Germinal center (tissue), 1 donor: Measurements from ENCODE around the gene FDXACB1.
A peak's percentile ranks its signal among the peaks of the same experiment; 100 is the strongest.
"Not testable (repeated sequence)": the region's sequence is repeated elsewhere in the genome, so short reads cannot be mapped to it uniquely, and the experiment has no call there.

Experiments used
- DNase-seq: peaks from one replicate; pipeline ENCODE4 v3.0.0; 2012; ENCODE audit warnings: mixed read lengths, low spot score

The FDXACB1 gene

GRCh38 chr11:111909378-111909777 is 30.4 kb upstream of the FDXACB1 start:
- DNase-seq = no peak

GRCh38 chr11:111908639-111909305 is 29.8 kb upstream of the FDXACB1 start:
- no peak for DNase-seq

- DNase-seq = no peak
Observed at GRCh38 chr11:111906680-111907079, 27.7 kb upstream of the FDXACB1 start.

GRCh38 chr11:111905411-111905810 is 26.4 kb upstream of the FDXACB1 start:
- no peak for DNase-seq

GRCh38 chr11:111886844-111887243 is 7.9 kb upstream of the FDXACB1 start:
- DNase-seq = no peak

- no peak for DNase-seq
Observed at GRCh38 chr11:111886032-111886431, 7.1 kb upstream of the FDXACB1 start.

GRCh38 chr11:111885053-111885452 is 6.1 kb upstream of the FDXACB1 start:
- not testable (repeated sequence) for DNase-seq

- DNase-seq = no peak
Observed at GRCh38 chr11:111882202-111882601, 3.2 kb upstream of the FDXACB1 start.

GRCh38 chr11:111879637-111879960 is 634 bp upstream of the FDXACB1 start:
- DNase-seq = no peak

GRCh38 chr11:111878385-111878848 is 548 bp downstream of the FDXACB1 start:
- DNase-seq = no peak

GRCh38 chr11:111871693-111872161 is 7.2 kb downstream of the FDXACB1 start:
- no peak for DNase-seq

GRCh38 chr11:111870886-111871692 is 7.9 kb downstream of the FDXACB1 start, which contains the start of gene ALG9:
Gene ALG9 (minus strand): TSS chr11:111871581. CDS start chr11:111871482, 99 bp downstream.
- DNase-seq = peak; percentile 83

- no peak for DNase-seq
Observed at GRCh38 chr11:111870522-111870885, 8.5 kb downstream of the FDXACB1 start.

- DNase-seq = no peak
Observed at GRCh38 chr11:111870113-111870512, 8.9 kb downstream of the FDXACB1 start.

GRCh38 chr11:111860257-111860656 is 18.7 kb downstream of the FDXACB1 start:
- no peak for DNase-seq

- DNase-seq = no peak
Observed at GRCh38 chr11:111855506-111855905, 23.5 kb downstream of the FDXACB1 start.

GRCh38 chr11:111852103-111852502 is 26.9 kb downstream of the FDXACB1 start:
- DNase-seq = no peak

GRCh38 chr11:111851636-111852035 is 27.3 kb downstream of the FDXACB1 start:
- no peak for DNase-seq

GRCh38 chr11:111851067-111851466 is 27.9 kb downstream of the FDXACB1 start:
- no peak for DNase-seq

- DNase-seq = no peak
Observed at GRCh38 chr11:111849631-111850030, 29.3 kb downstream of the FDXACB1 start.

GRCh38 chr11:111846636-111847035 is 32.3 kb downstream of the FDXACB1 start:
- DNase-seq = no peak

GRCh38 chr11:111846063-111846462 is 32.9 kb downstream of the FDXACB1 start:
- DNase-seq = no peak

GRCh38 chr11:111845276-111846028 is 33.5 kb downstream of the FDXACB1 start:
- DNase-seq = no peak
